Prostate gland (tissue), 2 donors: ENCODE measurements around the gene MAML3. TPM values are rescaled to one million over a fixed set of nuclear protein-coding genes. Genes with fewer than 3 reads are reported as not detected.

Experiments used
- DNase-seq: peaks from one replicate; pipeline ENCODE4 v3.0.0-alpha.2; 2019; ENCODE audit warnings: low spot score
- H3K27ac ChIP-seq, 2 donors: fragments of 200-600 bp; sonication (generic); 2 replicates each; pipeline ENCODE4 v1.5.1; 2017 to 2019
- H3K27me3 ChIP-seq: fragments of 200-600 bp; sonication (generic); replicated peaks from 2 replicates; pipeline ENCODE4 v1.5.1; 2019; ENCODE audit not compliant: insufficient read depth
- H3K36me3 ChIP-seq, 2 donors: fragments of 200-600 bp; sonication (generic); 1 replicate in 1 of 2; 2 replicates in 1 of 2; pipeline versions ENCODE4 v1.5.1 to v1.8.1; 2017 to 2019
- H3K4me1 ChIP-seq: fragments of 200-600 bp; sonication (generic); replicated peaks from 2 replicates; pipeline ENCODE4 v1.5.1; 2019
- H3K4me3 ChIP-seq, 2 donors: fragments of 200-600 bp; sonication (generic); 2 replicates each; pipeline ENCODE4 v1.5.1; 2017 to 2019
- H3K9me3 ChIP-seq: fragments of 200-600 bp; sonication (generic); 2 replicates; pipeline ENCODE4 v1.5.1; 2017
- CTCF ChIP-seq, 4 experiments: fragments of 200-600 bp in 2 of 4; fragments of 450-650 bp in 2 of 4; sonication (generic) in 2 of 4; IDR thresholded peaks; 1 replicate in 3 of 4; 2 replicates in 1 of 4; pipeline ENCODE4 v1.5.1; 2016 to 2019; ENCODE audit warnings: antibody characterized with exemption in 4 of 4, mild to moderate bottlenecking in 2 of 4, moderate library complexity in 2 of 4
- POLR2A ChIP-seq: fragments of 450-650 bp; IDR thresholded peaks from one replicate; pipeline ENCODE4 v1.6.1; 2016; ENCODE audit warnings: antibody characterized with exemption, mild to moderate bottlenecking
- POLR2AphosphoS5 ChIP-seq: sonication (generic); formaldehyde crosslinking; IDR thresholded peaks from one replicate; pipeline ENCODE4 v1.6.1; 2017; ENCODE audit warnings: antibody characterized with exemption
- WGBS: methylation state at CpG from one replicate; pipeline ENCODE4 v1.1.5; 2018; 5-methylcytosine and 5-hydroxymethylcytosine counted together
- intact Hi-C: fragments of 100-400 bp; cut with DNase I; formaldehyde crosslinking; loops from one replicate; pipeline ENCODE4 v1.14.2; 2022
- total RNA-seq, 2 donors: library from RNA; depleted of rRNA; stranded (reverse); fragments of >200 nt; gene quantifications; one replicate each; pipeline ENCODE4 v1.1.0, GENCODE V29; 2016

Gene MAML3
- total RNA-seq, 2 donors from 2014 or later = 15.0 to 30.6 TPM

- Histone ChIP-seq H3K36me3 (no peaks in the 10 kb centered on the region), H3K27me3 (no peaks in the 10 kb centered on the region), H3K27ac (no peak overlapping the region), H3K9me3 (no peaks in the 10 kb centered on the region), H3K4me1 (no peaks in the 10 kb centered on the region), H3K4me3 (no peak overlapping the region)
- no peak for DNase-seq
- WGBS = 88% methylated on average over 4 of the region's 4 CpGs
- intact Hi-C loops = no loop called here
- TF ChIP-seq POLR2A (no peak), CTCF (IDR thresholded peaks at IDR 0.05) (no peak), POLR2AphosphoS5 (no peak)
Observed at GRCh38 chr4:139966383-139966782, 187.6 kb downstream of the MAML3 start.

GRCh38 chr4:139965789-139966188 is 188.2 kb downstream of the MAML3 start:
- DNase-seq = no peak
- WGBS = 60% methylated on average over 1 of the region's 1 CpG
- Histone ChIP-seq H3K27me3 (no peaks in the 10 kb centered on the region), H3K4me1 (no peaks in the 10 kb centered on the region), H3K36me3 (no peaks in the 10 kb centered on the region), H3K27ac (no peak overlapping the region), H3K4me3 (no peak overlapping the region), H3K9me3 (no peaks in the 10 kb centered on the region)
- TF ChIP-seq CTCF (IDR thresholded peaks at IDR 0.05) (no peak), POLR2AphosphoS5 (no peak), POLR2A (no peak)
- intact Hi-C loops = no loop called here

GRCh38 chr4:139963708-139964107 is 190.3 kb downstream of the MAML3 start:
- no peaks in the 10 kb centered on the region for H3K36me3 ChIP-seq
- H3K27ac ChIP-seq = no peak overlapping the region
- no peak overlapping the region for H3K4me3 ChIP-seq
- H3K9me3 ChIP-seq = no peaks in the 10 kb centered on the region
- H3K4me1 ChIP-seq = no peaks in the 10 kb centered on the region
- no peak for TF ChIP-seq POLR2A
- TF ChIP-seq POLR2AphosphoS5 = no peak
- TF ChIP-seq CTCF (IDR thresholded peaks at IDR 0.05) = no peak
- no peak for DNase-seq
- intact Hi-C loops = no loop called here
- WGBS = 100% methylated on average over 1 of the region's 1 CpG
- H3K27me3 ChIP-seq = no peaks in the 10 kb centered on the region

GRCh38 chr4:139962130-139962684 is 191.8 kb downstream of the MAML3 start:
- intact Hi-C loops = no loop called here
- H3K36me3 ChIP-seq = no peaks in the 10 kb centered on the region
- no peak overlapping the region for H3K4me3 ChIP-seq
- TF ChIP-seq POLR2A (no peak), POLR2AphosphoS5 (no peak), CTCF (IDR thresholded peaks at IDR 0.05) (no peak)
- no peaks in the 10 kb centered on the region for H3K27me3 ChIP-seq
- H3K4me1 ChIP-seq = no peaks in the 10 kb centered on the region
- no peaks in the 10 kb centered on the region for H3K9me3 ChIP-seq
- H3K27ac ChIP-seq = no peak overlapping the region
- no peak for DNase-seq
- 25% methylated on average over 2 of the region's 2 CpGs for WGBS

- Histone ChIP-seq H3K4me3 (no peak overlapping the region), H3K27me3 (no peaks in the 10 kb centered on the region), H3K27ac (no peak overlapping the region), H3K4me1 (no peaks in the 10 kb centered on the region), H3K36me3 (no peaks in the 10 kb centered on the region), H3K9me3 (no peaks in the 10 kb centered on the region)
- intact Hi-C loops = no loop called here
- no peak for TF ChIP-seq CTCF (IDR thresholded peaks at IDR 0.05)
- no peak for TF ChIP-seq POLR2AphosphoS5
- no peak for TF ChIP-seq POLR2A
- no peak for DNase-seq
- 73% methylated on average over 6 of the region's 6 CpGs for WGBS
Observed at GRCh38 chr4:139961344-139961946, 192.5 kb downstream of the MAML3 start.
